Stomach (tissue), 4 donors: ENCODE results near the gene C4orf50.

Experiments used
- POLR2AphosphoS5 ChIP-seq, 3 donors: sonication (generic); formaldehyde crosslinking; IDR thresholded peaks; one replicate each; pipeline ENCODE4 v1.6.1; 2016; ENCODE audit warnings: antibody characterized with exemption in 3 of 3
- TF ChIP-seq, protein P1 (sequence below), 7 experiments: fragments of 450-650 bp in 4 of 7; fragments of 200-600 bp in 3 of 7; sonication (generic) in 3 of 7; IDR thresholded peaks; one replicate each; pipeline ENCODE4 v1.5.1; 2016 to 2019; ENCODE audit warnings: antibody characterized with exemption in 7 of 7, control low read depth in 2 of 7, mild to moderate bottlenecking in 1 of 7

GRCh38 chr4:5999356-5999755 lies 18.9 kb downstream of the C4orf50 start:
- TF ChIP-seq POLR2AphosphoS5 (IDR thresholded peaks at IDR 0.05): no peak
- TF ChIP-seq, protein P1, sequence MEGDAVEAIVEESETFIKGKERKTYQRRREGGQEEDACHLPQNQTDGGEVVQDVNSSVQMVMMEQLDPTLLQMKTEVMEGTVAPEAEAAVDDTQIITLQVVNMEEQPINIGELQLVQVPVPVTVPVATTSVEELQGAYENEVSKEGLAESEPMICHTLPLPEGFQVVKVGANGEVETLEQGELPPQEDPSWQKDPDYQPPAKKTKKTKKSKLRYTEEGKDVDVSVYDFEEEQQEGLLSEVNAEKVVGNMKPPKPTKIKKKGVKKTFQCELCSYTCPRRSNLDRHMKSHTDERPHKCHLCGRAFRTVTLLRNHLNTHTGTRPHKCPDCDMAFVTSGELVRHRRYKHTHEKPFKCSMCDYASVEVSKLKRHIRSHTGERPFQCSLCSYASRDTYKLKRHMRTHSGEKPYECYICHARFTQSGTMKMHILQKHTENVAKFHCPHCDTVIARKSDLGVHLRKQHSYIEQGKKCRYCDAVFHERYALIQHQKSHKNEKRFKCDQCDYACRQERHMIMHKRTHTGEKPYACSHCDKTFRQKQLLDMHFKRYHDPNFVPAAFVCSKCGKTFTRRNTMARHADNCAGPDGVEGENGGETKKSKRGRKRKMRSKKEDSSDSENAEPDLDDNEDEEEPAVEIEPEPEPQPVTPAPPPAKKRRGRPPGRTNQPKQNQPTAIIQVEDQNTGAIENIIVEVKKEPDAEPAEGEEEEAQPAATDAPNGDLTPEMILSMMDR (IDR thresholded peaks at IDR 0.05): no peak
